Osteocyte (in vitro differentiated cells): ENCODE data around the gene UPP1. TPM values are rescaled to one million over a fixed set of nuclear protein-coding genes. Genes with fewer than 3 reads are reported as not detected.
A peak's percentile ranks its signal among the peaks of the same experiment; 100 is the strongest.
"Not testable (repeated sequence)": the region's sequence is repeated elsewhere in the genome, so short reads cannot be mapped to it uniquely, and the experiment has no call there.

Source experiments
- DNase-seq: peaks from one replicate; pipeline ENCODE4 v3.0.0; 2021; ENCODE audit warnings: mixed read lengths; ENCODE audit not compliant: unreplicated experiment; ENCODE audit errors: extremely low spot score
- H3K27ac Mint-ChIP-seq: one replicate; pipeline ENCODE4 v1.8.0; 2021; ENCODE audit warnings: mild to moderate bottlenecking, mixed read lengths; ENCODE audit not compliant: unreplicated experiment
- H3K27me3 Mint-ChIP-seq: one replicate; pipeline ENCODE4 v1.8.0; 2021; ENCODE audit warnings: mixed read lengths; ENCODE audit not compliant: unreplicated experiment
- H3K36me3 Mint-ChIP-seq: one replicate; pipeline ENCODE4 v1.8.0; 2021; ENCODE audit warnings: mixed read lengths; ENCODE audit not compliant: unreplicated experiment
- H3K4me1 Mint-ChIP-seq: one replicate; pipeline ENCODE4 v1.8.0; 2021; ENCODE audit warnings: mixed read lengths; ENCODE audit not compliant: unreplicated experiment
- H3K4me3 Mint-ChIP-seq: one replicate; pipeline ENCODE4 v1.8.0; 2021; ENCODE audit warnings: mild to moderate bottlenecking, moderate library complexity, mixed read lengths; ENCODE audit not compliant: unreplicated experiment
- H3K9me3 Mint-ChIP-seq: one replicate; pipeline ENCODE4 v1.8.0; 2021; ENCODE audit warnings: mixed read lengths; ENCODE audit not compliant: unreplicated experiment
- CTCF ChIP-seq: fragments of 200-600 bp; sonication (generic); IDR thresholded peaks from 2 replicates; pipeline ENCODE4 v1.5.0; 2021; ENCODE audit warnings: antibody characterized with exemption, mild to moderate bottlenecking, moderate library complexity
- total RNA-seq: library from RNA; stranded (reverse); gene quantifications from 2 replicates; pipeline ENCODE4 v1.2.1, GENCODE V29; 2021

UPP1 gene
- total RNA-seq, 1 donor from 2014 or later = 27.3 TPM

- Mint-ChIP-seq H3K36me3 (no peaks in the 10 kb centered on the region), H3K27ac (no peak overlapping the region), H3K27me3 (peaks cover 8% of the 10 kb centered on the region), H3K4me3 (no peak overlapping the region), H3K4me1 (no peaks in the 10 kb centered on the region), H3K9me3 (no peaks in the 10 kb centered on the region)
- DNase-seq = peak; percentile 68
- TF ChIP-seq CTCF = no peak
These were observed 27.0 kb downstream of the UPP1 start for GRCh38 chr7:48116043-48116442.

- Mint-ChIP-seq H3K27me3 (peaks cover 8% of the 10 kb centered on the region), H3K27ac (no peak overlapping the region), H3K4me1 (no peaks in the 10 kb centered on the region), H3K4me3 (no peak overlapping the region), H3K36me3 (no peaks in the 10 kb centered on the region), H3K9me3 (no peaks in the 10 kb centered on the region)
- TF ChIP-seq CTCF = no peak
- DNase-seq = peak; percentile 59
These were observed 29.0 kb downstream of the UPP1 start for GRCh38 chr7:48118041-48118440.

GRCh38 chr7:48120536-48120935, 31.5 kb downstream of the UPP1 start:
- not testable (repeated sequence) for H3K27ac Mint-ChIP-seq, H3K4me1 Mint-ChIP-seq, H3K36me3 Mint-ChIP-seq, H3K9me3 Mint-ChIP-seq, H3K4me3 Mint-ChIP-seq
- H3K27me3 Mint-ChIP-seq = peaks cover 27% of the 10 kb centered on the region
- DNase-seq = peak; percentile 34

- peak; percentile 21 for DNase-seq
- TF ChIP-seq CTCF = no peak
- Mint-ChIP-seq H3K4me1 (no peaks in the 10 kb centered on the region), H3K36me3 (peaks cover 2% of the 10 kb centered on the region), H3K27me3 (peaks cover 42% of the 10 kb centered on the region), H3K9me3 (no peaks in the 10 kb centered on the region), H3K27ac (no peak overlapping the region), H3K4me3 (no peak overlapping the region)
These were observed 37.0 kb downstream of the UPP1 start for GRCh38 chr7:48126037-48126436.

GRCh38 chr7:48130658-48131108, 41.6 kb downstream of the UPP1 start:
- DNase-seq = no peak
- peaks cover 23% of the 10 kb centered on the region for H3K27me3 Mint-ChIP-seq
- no peak overlapping the region for H3K27ac Mint-ChIP-seq
- TF ChIP-seq CTCF = no peak
- no peak overlapping the region for H3K4me3 Mint-ChIP-seq
- no peaks in the 10 kb centered on the region for H3K9me3 Mint-ChIP-seq
- H3K4me1 Mint-ChIP-seq = no peaks in the 10 kb centered on the region
- H3K36me3 Mint-ChIP-seq = peaks cover 2% of the 10 kb centered on the region

GRCh38 chr7:48132792-48133191, 43.7 kb downstream of the UPP1 start:
- no peak overlapping the region for H3K27ac Mint-ChIP-seq
- H3K36me3 Mint-ChIP-seq = no peaks in the 10 kb centered on the region
- TF ChIP-seq CTCF = no peak
- H3K27me3 Mint-ChIP-seq = peaks cover 12% of the 10 kb centered on the region
- DNase-seq = no peak
- H3K9me3 Mint-ChIP-seq = no peaks in the 10 kb centered on the region
- no peak overlapping the region for H3K4me3 Mint-ChIP-seq
- H3K4me1 Mint-ChIP-seq = no peaks in the 10 kb centered on the region
